ENCODE measurements around the gene CD276. TPM values are rescaled to one million over a fixed set of nuclear protein-coding genes. Genes with fewer than 3 reads are reported as not detected.
"Not testable (repeated sequence)": the region's sequence is repeated elsewhere in the genome, so short reads cannot be mapped to it uniquely, and the experiment has no call there.

CD276 gene
- total RNA-seq: 1 to 10 TPM; 7.5 to 8.9 (median 8.9) TPM
- polyA plus RNA-seq: 10 to 100 TPM in 1 of 3 donors, 1 to 10 TPM in 2; 7.3 to 15.0 (median 7.7) TPM
- long read RNA-seq, donor 1, partial matches to known transcripts: 0 of 1 reads
- long read RNA-seq, donor 1, other reads (novel, unspliced or antisense): 0 of 1 reads
- long read RNA-seq, donor 2, transcript CD276-202 (10 exons, 3,469 nt): major isoform, 6 of 12 reads
- long read RNA-seq, donor 2, partial matches to known transcripts: 1 of 12 reads
- long read RNA-seq, donor 2, other reads (novel, unspliced or antisense): 5 of 12 reads

DNA sequence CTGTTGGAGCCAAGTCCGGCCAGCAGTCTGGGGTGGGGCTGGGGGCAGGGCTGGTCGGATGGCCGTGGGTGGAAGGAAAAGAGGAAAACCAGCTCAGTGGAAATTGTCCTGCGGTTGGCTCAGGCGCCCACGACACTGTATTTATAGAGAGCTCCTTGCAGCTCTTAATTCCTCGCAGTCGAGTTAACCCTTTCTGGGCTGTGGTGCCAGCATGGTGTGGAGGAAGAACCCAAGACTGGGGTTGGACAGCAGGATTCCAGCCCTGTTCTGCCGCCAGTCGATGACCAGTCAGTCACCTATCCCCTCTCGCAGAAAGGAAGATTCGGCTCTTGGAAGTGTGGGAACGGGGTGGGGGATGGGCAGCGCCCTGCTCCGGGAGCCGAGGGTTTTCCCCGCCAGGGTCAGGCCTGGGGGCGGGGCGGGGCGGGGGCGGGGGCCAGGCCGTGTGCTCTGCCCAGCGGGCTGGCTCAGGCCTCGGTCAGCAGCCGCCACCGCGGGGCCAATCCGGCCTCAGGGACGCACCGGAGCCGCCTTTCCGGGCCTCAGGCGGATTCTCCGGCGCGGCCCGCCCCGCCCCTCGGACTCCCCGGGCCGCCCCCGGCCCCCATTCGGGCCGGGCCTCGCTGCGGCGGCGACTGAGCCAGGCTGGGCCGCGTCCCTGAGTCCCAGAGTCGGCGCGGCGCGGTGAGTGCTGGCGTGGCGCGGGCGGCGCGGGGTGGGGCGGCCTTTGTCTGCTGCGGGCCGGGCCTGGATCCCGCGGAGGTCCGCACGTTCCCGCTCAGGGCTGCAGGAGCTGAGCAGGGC, at the start of gene CD276:
CD276 (plus strand) TSS at position 607 of the 804 bp plus-strand sequence. CDS start 15,257 bp downstream, outside the sequence.
- peak; percentile 90 to 93 (median 92) for ATAC-seq
- TF ChIP-seq, protein P1, sequence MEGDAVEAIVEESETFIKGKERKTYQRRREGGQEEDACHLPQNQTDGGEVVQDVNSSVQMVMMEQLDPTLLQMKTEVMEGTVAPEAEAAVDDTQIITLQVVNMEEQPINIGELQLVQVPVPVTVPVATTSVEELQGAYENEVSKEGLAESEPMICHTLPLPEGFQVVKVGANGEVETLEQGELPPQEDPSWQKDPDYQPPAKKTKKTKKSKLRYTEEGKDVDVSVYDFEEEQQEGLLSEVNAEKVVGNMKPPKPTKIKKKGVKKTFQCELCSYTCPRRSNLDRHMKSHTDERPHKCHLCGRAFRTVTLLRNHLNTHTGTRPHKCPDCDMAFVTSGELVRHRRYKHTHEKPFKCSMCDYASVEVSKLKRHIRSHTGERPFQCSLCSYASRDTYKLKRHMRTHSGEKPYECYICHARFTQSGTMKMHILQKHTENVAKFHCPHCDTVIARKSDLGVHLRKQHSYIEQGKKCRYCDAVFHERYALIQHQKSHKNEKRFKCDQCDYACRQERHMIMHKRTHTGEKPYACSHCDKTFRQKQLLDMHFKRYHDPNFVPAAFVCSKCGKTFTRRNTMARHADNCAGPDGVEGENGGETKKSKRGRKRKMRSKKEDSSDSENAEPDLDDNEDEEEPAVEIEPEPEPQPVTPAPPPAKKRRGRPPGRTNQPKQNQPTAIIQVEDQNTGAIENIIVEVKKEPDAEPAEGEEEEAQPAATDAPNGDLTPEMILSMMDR (IDR thresholded peaks at IDR 0.05): no peak

GRCh38 chr15:73637527-73637926, 46.7 kb upstream of the CD276 start:
- H3K27ac ChIP-seq: no peak overlapping the region
- 34 to 54% (median 44%) methylated on average over 2 of the region's 2 CpGs for WGBS, 3 donors
- no peaks in the 10 kb centered on the region for H3K36me3 ChIP-seq (ENCODE audit: insufficient read depth in 1 of 2, low read depth in 1 of 2)
- H3K4me1 ChIP-seq: peaks cover 6% of the 10 kb centered on the region
- no peaks in the 10 kb centered on the region for H3K9me3 ChIP-seq
- intact Hi-C loops (cut with DNase I): loop anchor here (5.0 kb wide), 3 partner anchors 40 to 65 kb away; no protein-coding TSS in a partner anchor
- TF ChIP-seq, protein P1 (IDR thresholded peaks at IDR 0.05): no peak
- DNase-seq: no peak
- no peak for ATAC-seq
- H3K27me3 ChIP-seq (ENCODE audit: insufficient read depth in 3 of 3, low read length in 2 of 3): no peaks in the 10 kb centered on the region
- no peak overlapping the region for H3K4me3 ChIP-seq

More for the DNA sequence above, at the start of gene CD276:
- DNase-seq: peak; percentile 86 to 90
- 1% methylated on average over 29 to 69 of the region's 69 CpGs for WGBS, 3 donors
- Histone ChIP-seq H3K27ac (peak within 1 kb of the TSS; percentile 89), H3K27me3 (ENCODE audit: insufficient read depth in 3 of 3, low read length in 2 of 3) (no peaks in the 10 kb centered on the region), H3K9me3 (no peaks in the 10 kb centered on the region), H3K36me3 (ENCODE audit: insufficient read depth in 1 of 2, low read depth in 1 of 2) (no peaks in the 10 kb centered on the region), H3K4me3 (peak within 1 kb of the TSS; percentile 90), H3K4me1 (peaks cover 27% of the 10 kb centered on the region)
- intact Hi-C loops (cut with DNase I): no loop called here

GRCh38 chr15:73639464-73639863, 44.7 kb upstream of the CD276 start:
- not testable (repeated sequence) for H3K4me3 ChIP-seq; DNase-seq; H3K27me3 ChIP-seq (ENCODE audit: insufficient read depth in 3 of 3, low read length in 2 of 3); H3K27ac ChIP-seq; H3K9me3 ChIP-seq; H3K4me1 ChIP-seq; ATAC-seq; H3K36me3 ChIP-seq (ENCODE audit: insufficient read depth in 1 of 2, low read depth in 1 of 2)
- 53 to 63% (median 57%) methylated on average over 5 of the region's 5 CpGs for WGBS, 3 donors
- intact Hi-C loops (cut with DNase I): loop anchor here (2.0 to 5.0 kb wide), 4 partner anchors 38 to 79 kb away; no protein-coding TSS in a partner anchor

DNA sequence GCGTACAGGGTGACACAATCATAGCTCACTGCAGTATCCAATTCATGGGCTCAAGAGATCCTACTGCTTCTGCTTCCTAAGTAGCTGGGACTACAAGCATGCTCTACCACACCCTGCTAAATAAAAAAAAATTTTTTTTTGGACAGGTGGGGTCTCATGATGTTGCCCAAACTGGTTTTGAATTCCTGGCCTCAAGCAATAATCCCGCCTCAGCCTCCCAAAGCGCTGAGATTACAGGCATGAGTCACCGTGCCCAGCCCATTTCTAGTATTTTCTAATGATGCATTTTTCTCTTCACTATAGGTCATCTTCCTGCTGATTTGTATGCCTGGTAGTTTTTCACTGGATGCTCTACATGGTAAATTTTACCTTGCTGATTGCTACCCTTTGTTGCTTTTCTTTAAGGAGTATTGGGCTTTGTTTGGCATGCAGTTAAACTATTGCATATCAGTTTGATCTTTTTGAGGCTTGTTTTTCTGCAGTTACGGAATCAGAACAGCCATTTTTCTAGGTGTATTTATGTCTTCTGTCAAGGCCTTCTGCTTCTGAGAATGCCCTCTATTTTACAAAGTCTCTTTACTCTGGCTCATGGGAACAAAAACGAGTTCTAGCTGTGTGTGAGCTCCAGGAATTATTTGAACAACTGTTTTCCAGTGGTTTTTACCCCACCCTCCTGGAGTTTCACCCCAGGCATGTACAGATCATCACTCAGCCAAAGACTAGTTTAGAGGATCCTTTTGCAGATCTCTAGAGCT, 36.7 kb upstream of the CD276 start:
- Histone ChIP-seq H3K4me3 (no peak overlapping the region), H3K27ac (no peak overlapping the region), H3K9me3 (no peaks in the 10 kb centered on the region), H3K27me3 (ENCODE audit: insufficient read depth in 3 of 3, low read length in 2 of 3) (peaks cover 0 to 11% (median 2%) of the 10 kb centered on the region in 3 donors), H3K36me3 (ENCODE audit: insufficient read depth in 1 of 2, low read depth in 1 of 2) (no peaks in the 10 kb centered on the region), H3K4me1 (no peaks in the 10 kb centered on the region)
- DNase-seq (no peak), ATAC-seq (no peak)
- intact Hi-C loops (cut with DNase I): no loop called here
- TF ChIP-seq, protein P1 (IDR thresholded peaks at IDR 0.05): no peak
- 68 to 78% (median 74%) methylated on average over 6 of the region's 6 CpGs for WGBS, 3 donors

DNA sequence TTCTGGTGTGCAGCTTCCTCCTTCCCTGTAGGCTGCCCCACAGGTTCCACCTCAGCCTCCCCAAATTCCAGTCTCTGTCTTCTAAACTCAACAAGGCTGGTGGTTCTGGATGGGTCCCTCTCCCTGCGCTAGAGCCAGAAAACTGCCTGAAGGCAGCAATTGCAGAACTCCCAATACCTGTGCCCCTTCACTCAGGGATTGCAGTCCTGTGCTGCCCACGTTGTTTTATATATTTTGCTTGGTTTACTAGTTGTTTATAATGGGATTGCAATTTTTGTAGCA, 36.2 kb upstream of the CD276 start:
- Histone ChIP-seq H3K4me3 (no peak overlapping the region), H3K9me3 (no peaks in the 10 kb centered on the region), H3K4me1 (no peaks in the 10 kb centered on the region), H3K27ac (no peak overlapping the region), H3K27me3 (ENCODE audit: insufficient read depth in 3 of 3, low read length in 2 of 3) (peaks cover 0 to 11% (median 2%) of the 10 kb centered on the region in 3 donors), H3K36me3 (ENCODE audit: insufficient read depth in 1 of 2, low read depth in 1 of 2) (no peaks in the 10 kb centered on the region)
- intact Hi-C loops (cut with DNase I): no loop called here
- 71 to 89% (median 84%) methylated on average over 2 of the region's 2 CpGs for WGBS, 3 donors
- TF ChIP-seq, protein P1 (IDR thresholded peaks at IDR 0.05): no peak
- DNase-seq (no peak), ATAC-seq (no peak)

Data from psoas muscle (tissue), 8 donors.